HFFc6 (cell line): Measurements from ENCODE around the gene IFI27L2. TPM values are rescaled to one million over a fixed set of nuclear protein-coding genes. Genes with fewer than 3 reads are reported as not detected.
A peak's percentile ranks its signal among the peaks of the same experiment; 100 is the strongest.

Experiments used
- DNase-seq: peaks from one replicate; pipeline ENCODE4 v3.0.0-alpha.2; 2018
- H3K27ac Mint-ChIP-seq: 2 replicates; pipeline ENCODE4 v1.8.0; 2020; ENCODE audit warnings: mild to moderate bottlenecking, mixed read lengths
- H3K27me3 Mint-ChIP-seq: 2 replicates; pipeline ENCODE4 v1.8.0; 2021; ENCODE audit warnings: mild to moderate bottlenecking, moderate library complexity, mixed read lengths; ENCODE audit not compliant: insufficient read depth
- H3K36me3 Mint-ChIP-seq: 2 replicates; pipeline ENCODE4 v1.8.0; 2021; ENCODE audit warnings: low read depth, mixed read lengths
- H3K4me1 Mint-ChIP-seq: 2 replicates; pipeline ENCODE4 v1.8.0; 2020; ENCODE audit warnings: low read depth, mixed read lengths
- H3K4me3 Mint-ChIP-seq: 2 replicates; pipeline ENCODE4 v1.8.0; 2020; ENCODE audit warnings: mild to moderate bottlenecking, moderate library complexity, mixed read lengths
- H3K9me3 Mint-ChIP-seq: 2 replicates; pipeline ENCODE4 v1.8.0; 2020; ENCODE audit warnings: mild to moderate bottlenecking, mixed read lengths
- CTCF ChIP-seq: fragments of 200-600 bp; sonication (generic); IDR thresholded peaks from 2 replicates; pipeline ENCODE4 v1.5.0; 2021; ENCODE audit warnings: antibody characterized with exemption, mild to moderate bottlenecking
- total RNA-seq, 6 experiments: library from RNA; stranded (reverse); fragmentation: NEBNext Ultra II Directional; extraction: Animal tissue kit (Norgen Biotek cat#: 25700); gene quantifications; 2 replicates in 1 of 6; 3 replicates in 5 of 6; pipeline ENCODE4 v1.2.3, GENCODE V29; 2021

IFI27L2 gene
- total RNA-seq, 6 experiments from 2014 or later = 150 to 180 (median 171) TPM

GRCh38 chr14:94101748-94102147 lies 27.7 kb downstream of the IFI27L2 start:
- Mint-ChIP-seq H3K27ac (no peak overlapping the region), H3K4me1 (peaks cover 31% of the 10 kb centered on the region), H3K27me3 (no peaks in the 10 kb centered on the region; the same call in none of the 2 replicates), H3K36me3 (peaks cover 8% of the 10 kb centered on the region), H3K4me3 (no peak overlapping the region), H3K9me3 (no peaks in the 10 kb centered on the region)
- TF ChIP-seq CTCF = no peak
- DNase-seq = no peak

- TF ChIP-seq CTCF = no peak
- Mint-ChIP-seq H3K27ac (peak overlapping the region; percentile 78), H3K4me1 (peaks cover 31% of the 10 kb centered on the region), H3K9me3 (no peaks in the 10 kb centered on the region), H3K36me3 (peaks cover 8% of the 10 kb centered on the region), H3K4me3 (no peak overlapping the region), H3K27me3 (no peaks in the 10 kb centered on the region; the same call in none of the 2 replicates)
- DNase-seq = peak; percentile 83
Observed at GRCh38 chr14:94100847-94101246, 28.6 kb downstream of the IFI27L2 start.

DNA sequence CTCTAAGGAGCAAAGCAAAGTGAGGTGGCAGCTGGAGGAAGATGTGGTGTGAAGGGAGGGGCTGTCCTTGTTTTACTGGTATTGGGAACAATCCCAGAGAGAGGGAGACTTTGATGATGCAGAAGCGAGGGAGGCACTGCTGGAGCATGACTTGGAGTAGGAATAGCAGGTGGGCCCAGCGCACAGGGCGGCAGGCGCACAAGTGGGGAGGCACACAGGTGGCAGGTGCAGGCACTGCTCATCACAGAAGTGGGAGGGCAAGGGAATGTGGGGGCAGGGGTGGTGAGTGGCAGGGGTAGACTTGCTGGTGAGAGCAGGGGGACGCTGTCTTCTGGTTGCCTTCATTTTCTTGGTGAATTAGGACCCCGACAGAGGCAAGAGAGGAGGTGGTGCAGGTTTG lies 30.4 kb downstream of the IFI27L2 start:
- peaks cover 31% of the 10 kb centered on the region for H3K4me1 Mint-ChIP-seq
- TF ChIP-seq CTCF = no peak
- no peak overlapping the region for H3K4me3 Mint-ChIP-seq
- peaks cover 8% of the 10 kb centered on the region for H3K36me3 Mint-ChIP-seq
- DNase-seq = no peak
- H3K9me3 Mint-ChIP-seq = no peaks in the 10 kb centered on the region
- H3K27ac Mint-ChIP-seq = no peak overlapping the region
- no peaks in the 10 kb centered on the region; the same call in 1 of the 2 replicates for H3K27me3 Mint-ChIP-seq

GRCh38 chr14:94098326-94098992 lies 30.9 kb downstream of the IFI27L2 start:
- Mint-ChIP-seq H3K27ac (no peak overlapping the region), H3K4me3 (no peak overlapping the region), H3K9me3 (no peaks in the 10 kb centered on the region), H3K4me1 (peaks cover 31% of the 10 kb centered on the region), H3K36me3 (peaks cover 12% of the 10 kb centered on the region), H3K27me3 (no peaks in the 10 kb centered on the region; the same call in 1 of the 2 replicates)
- no peak for DNase-seq
- no peak for TF ChIP-seq CTCF

DNA sequence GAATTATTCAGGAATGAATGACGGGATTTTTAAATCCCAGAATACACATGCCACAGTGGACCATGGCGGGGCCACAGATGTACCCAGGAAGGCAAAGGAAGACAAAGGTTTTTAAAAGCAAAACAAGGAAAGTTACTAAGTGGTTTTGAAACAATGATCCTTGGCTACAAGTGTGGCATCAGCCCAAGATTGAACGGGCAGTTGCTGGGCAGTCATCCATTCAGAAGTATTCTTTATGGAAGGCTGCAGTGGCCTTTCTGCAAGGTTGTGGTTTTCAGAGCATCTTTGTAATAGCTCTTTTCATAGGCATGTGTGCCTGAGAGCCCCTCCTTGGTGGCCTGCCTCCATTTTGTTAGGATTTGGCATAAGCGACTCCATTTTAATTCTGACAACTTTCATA lies 32.3 kb downstream of the IFI27L2 start:
- TF ChIP-seq CTCF = no peak
- H3K4me1 Mint-ChIP-seq = peaks cover 31% of the 10 kb centered on the region
- DNase-seq = no peak
- no peaks in the 10 kb centered on the region; the same call in 1 of the 2 replicates for H3K27me3 Mint-ChIP-seq
- peaks cover 12% of the 10 kb centered on the region for H3K36me3 Mint-ChIP-seq
- H3K9me3 Mint-ChIP-seq = no peaks in the 10 kb centered on the region
- no peak overlapping the region for H3K4me3 Mint-ChIP-seq
- no peak overlapping the region for H3K27ac Mint-ChIP-seq
